GM19023 (cell line): ENCODE results near the gene LETM1.

Experiments used
- ATAC-seq: cut with Tn5 transposase; IDR thresholded peaks from one replicate; pipeline ENCODE4 v1.9.1; 2021; ENCODE audit warnings: mild to moderate bottlenecking, moderate library complexity; ENCODE audit not compliant: unreplicated experiment

Gene LETM1

GRCh38 chr4:1808851-1809753 is 46.9 kb downstream of the LETM1 start:
- no peak for ATAC-seq

GRCh38 chr4:1808396-1808795 is 47.6 kb downstream of the LETM1 start:
- no peak for ATAC-seq

- ATAC-seq: no peak
Measured at GRCh38 chr4:1807332-1807777, 48.6 kb downstream of the LETM1 start.

- no peak for ATAC-seq
Measured at GRCh38 chr4:1806596-1807331, 49.2 kb downstream of the LETM1 start.

- ATAC-seq: no peak
Measured at GRCh38 chr4:1806223-1806564, 49.8 kb downstream of the LETM1 start.

GRCh38 chr4:1805493-1806222 is 50.3 kb downstream of the LETM1 start:
- ATAC-seq: no peak

GRCh38 chr4:1804638-1805492 is 51.1 kb downstream of the LETM1 start:
- no peak for ATAC-seq

GRCh38 chr4:1803523-1804423 is 52.2 kb downstream of the LETM1 start:
- ATAC-seq: no peak

- no peak for ATAC-seq
Measured at GRCh38 chr4:1802720-1803522, 53.0 kb downstream of the LETM1 start.

GRCh38 chr4:1802151-1802715 is 53.7 kb downstream of the LETM1 start:
- ATAC-seq: no peak

GRCh38 chr4:1801286-1801958 is 54.5 kb downstream of the LETM1 start:
- no peak for ATAC-seq

GRCh38 chr4:1800805-1801204 is 55.2 kb downstream of the LETM1 start:
- ATAC-seq: no peak

- no peak for ATAC-seq
Measured at GRCh38 chr4:1799387-1800375, 56.3 kb downstream of the LETM1 start.

- ATAC-seq: no peak
Measured at GRCh38 chr4:1798580-1799386, 57.2 kb downstream of the LETM1 start.

GRCh38 chr4:1797861-1798579 is 57.9 kb downstream of the LETM1 start:
- no peak for ATAC-seq
